Activated CD8-positive, alpha-beta memory T cell treated with anti-CD3 and anti-CD28 coated beads, Interleukin-2, amount 10 ng/mL, durations not matched to agents 7 days and 5 days (primary cell): Measurements from ENCODE around the gene GPR173. TPM values are rescaled to one million over a fixed set of nuclear protein-coding genes. Genes with fewer than 3 reads are reported as not detected.

Experiments
- ATAC-seq: fragments of 150-1000 bp; cut with Tn5 transposase; one replicate; pipeline ENCODE4 v1.10.0; 2021; ENCODE audit warnings: moderate library complexity
- CTCF ChIA-PET: fragments of 350-600 bp; sonication (Branson Sonifier 250); formaldehyde crosslinking; loops from one replicate; lab custom pipeline; 2021; ENCODE audit warnings: antibody characterized with exemption; lab: Charles Lee
- DNase-seq: peaks from one replicate; pipeline ENCODE4 v3.0.0-alpha.2; 2020
- H3K27ac Mint-ChIP-seq: one replicate; pipeline ENCODE4 v1.8.0; 2021; ENCODE audit warnings: mild to moderate bottlenecking, mixed read lengths
- H3K27me3 Mint-ChIP-seq: one replicate; pipeline ENCODE4 v1.8.0; 2021; ENCODE audit warnings: mixed read lengths
- H3K36me3 Mint-ChIP-seq: one replicate; pipeline ENCODE4 v1.8.0; 2021; ENCODE audit warnings: mild to moderate bottlenecking, mixed read lengths
- H3K4me1 Mint-ChIP-seq: one replicate; pipeline ENCODE4 v1.8.0; 2021; ENCODE audit warnings: mixed read lengths
- H3K4me3 Mint-ChIP-seq: one replicate; pipeline ENCODE4 v1.8.0; 2021; ENCODE audit warnings: mild to moderate bottlenecking, moderate library complexity, mixed read lengths
- H3K9me3 Mint-ChIP-seq: one replicate; pipeline ENCODE4 v1.8.0; 2022; ENCODE audit warnings: low read depth, mixed read lengths
- total RNA-seq, 2 experiments: library from RNA; stranded (reverse); gene quantifications; one replicate each; pipeline ENCODE4 v1.2.3, GENCODE V29; 2021

The GPR173 gene, protein sequence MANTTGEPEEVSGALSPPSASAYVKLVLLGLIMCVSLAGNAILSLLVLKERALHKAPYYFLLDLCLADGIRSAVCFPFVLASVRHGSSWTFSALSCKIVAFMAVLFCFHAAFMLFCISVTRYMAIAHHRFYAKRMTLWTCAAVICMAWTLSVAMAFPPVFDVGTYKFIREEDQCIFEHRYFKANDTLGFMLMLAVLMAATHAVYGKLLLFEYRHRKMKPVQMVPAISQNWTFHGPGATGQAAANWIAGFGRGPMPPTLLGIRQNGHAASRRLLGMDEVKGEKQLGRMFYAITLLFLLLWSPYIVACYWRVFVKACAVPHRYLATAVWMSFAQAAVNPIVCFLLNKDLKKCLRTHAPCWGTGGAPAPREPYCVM
- total RNA-seq: under 1 TPM in 1 of 2 experiments, not detected in 1; 0.20 TPM

DNA sequence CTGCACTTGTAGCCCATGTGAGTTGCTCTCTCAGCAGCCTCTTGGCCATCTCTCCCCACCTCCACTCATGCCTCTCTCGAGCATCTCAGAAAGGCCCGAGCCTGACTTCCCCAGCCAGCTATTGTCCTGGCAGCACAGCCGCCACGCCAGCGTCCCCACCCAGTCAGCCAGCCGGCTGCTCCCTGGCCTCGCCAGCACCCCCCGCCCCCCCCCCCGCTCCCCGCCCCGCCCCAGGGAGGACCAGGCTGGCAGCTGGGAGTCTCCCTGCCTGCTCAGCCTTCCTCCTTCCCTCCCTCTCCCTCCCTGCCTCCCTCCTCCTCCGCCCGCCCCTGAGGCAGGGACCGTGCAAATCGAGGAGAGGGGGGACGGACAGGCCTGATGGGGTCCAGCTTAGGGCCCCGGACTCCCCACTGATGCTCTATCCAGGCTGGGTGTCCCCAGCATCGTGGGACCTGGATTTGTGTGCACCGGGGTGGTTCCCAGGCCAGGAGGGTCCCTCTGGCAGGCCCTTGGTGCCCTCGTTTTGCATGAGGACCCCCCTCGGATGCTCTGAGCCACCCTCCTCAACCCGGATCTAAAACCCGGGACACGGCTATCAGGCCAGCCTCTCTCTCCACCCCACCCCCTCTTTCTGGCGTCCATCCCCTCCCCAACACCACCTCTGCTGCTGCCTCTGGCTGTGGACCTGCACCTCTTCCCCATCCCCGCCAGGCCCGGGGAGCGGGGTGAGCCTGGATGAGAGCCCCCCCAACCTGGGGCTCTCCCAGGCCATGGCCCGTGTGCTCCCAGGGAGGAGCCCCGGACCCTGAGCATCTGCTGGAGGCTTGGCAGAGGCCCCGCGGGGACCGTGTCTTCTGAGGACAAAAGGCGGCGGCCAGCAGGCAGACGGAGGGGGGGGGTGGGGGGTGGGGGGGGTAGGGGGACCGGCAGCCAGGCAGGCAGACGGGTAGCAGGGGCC lies at the start of gene GPR173:
Gene GPR173 (plus strand): TSS at position 621 of the 958 bp plus-strand sequence. CDS start 27,833 bp downstream, outside the sequence.
- Mint-ChIP-seq H3K36me3 (no peaks in the 10 kb centered on the region), H3K27me3 (peaks cover 6% of the 10 kb centered on the region), H3K9me3 (no peaks in the 10 kb centered on the region), H3K4me1 (no peaks in the 10 kb centered on the region), H3K27ac (no peak within 1 kb of the TSS), H3K4me3 (no peak within 1 kb of the TSS)
- ATAC-seq: no peak
- CTCF ChIA-PET: no interaction called here
- no peak for DNase-seq

DNA sequence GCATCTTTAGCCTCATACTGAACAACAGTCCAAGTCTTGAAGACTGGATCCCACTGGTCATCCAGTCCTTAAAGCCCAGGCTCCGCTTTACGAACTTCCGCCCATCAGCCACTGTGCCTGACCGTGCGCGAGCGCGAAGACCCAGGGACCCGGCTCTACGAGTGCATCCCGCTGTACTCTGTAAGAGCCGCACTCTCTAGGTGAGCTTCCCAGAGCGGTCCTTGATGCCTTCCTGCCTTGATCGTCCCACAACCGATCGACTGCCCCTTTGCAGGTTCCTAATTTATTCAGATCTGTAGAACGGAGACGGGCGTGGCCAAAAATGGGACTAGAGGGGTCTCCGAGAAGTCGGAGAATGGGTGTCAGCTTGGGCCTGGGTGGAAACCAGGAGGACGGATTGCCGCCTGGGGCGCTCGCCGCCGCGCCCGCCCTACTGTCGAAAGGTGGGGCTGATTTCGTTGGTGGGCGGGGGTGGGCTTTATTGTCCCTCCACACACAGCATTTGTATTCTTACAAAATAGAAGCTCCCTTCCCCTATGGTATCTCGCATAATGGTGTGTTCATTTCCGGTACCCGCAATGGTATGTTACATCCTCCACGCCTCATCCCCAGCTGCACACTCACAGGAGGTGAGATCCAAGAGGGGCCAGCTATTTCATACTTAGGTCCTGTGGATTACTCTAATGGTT lies 48.0 kb upstream of the GPR173 start:
- H3K36me3 Mint-ChIP-seq: no peaks in the 10 kb centered on the region
- ATAC-seq (no peak), DNase-seq (no peak)
- H3K4me3 Mint-ChIP-seq: no peak overlapping the region
- H3K4me1 Mint-ChIP-seq: peaks cover 10% of the 10 kb centered on the region
- no peak overlapping the region for H3K27ac Mint-ChIP-seq
- CTCF ChIA-PET: interaction anchor here (0.8 kb wide), 1 partner anchor 11 kb away, joined by 5 read pairs; no protein-coding TSS in a partner anchor
- H3K9me3 Mint-ChIP-seq: no peaks in the 10 kb centered on the region
- peaks cover 21% of the 10 kb centered on the region for H3K27me3 Mint-ChIP-seq

DNA sequence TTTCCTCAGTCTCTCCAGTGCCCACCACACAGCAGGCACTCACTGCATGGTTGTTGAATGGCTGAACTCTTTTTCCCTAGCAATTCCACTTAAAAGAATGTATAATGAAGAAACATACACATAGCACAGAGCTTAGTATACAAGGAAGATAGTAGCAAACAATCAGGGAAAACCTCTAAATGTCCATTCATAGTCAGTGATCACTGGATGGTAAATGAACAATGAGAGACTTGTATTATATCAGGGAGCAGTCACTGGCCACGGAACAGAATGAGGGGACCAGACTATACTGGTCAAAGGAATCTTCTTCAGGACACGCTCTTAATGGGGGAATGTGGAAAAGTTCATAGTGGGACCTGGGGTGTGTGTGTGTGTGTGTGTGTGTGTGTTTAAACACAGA lies 46.6 kb upstream of the GPR173 start:
- Mint-ChIP-seq H3K9me3 (no peaks in the 10 kb centered on the region), H3K36me3 (no peaks in the 10 kb centered on the region), H3K4me3 (no peak overlapping the region), H3K27me3 (peaks cover 21% of the 10 kb centered on the region), H3K27ac (no peak overlapping the region), H3K4me1 (peaks cover 2% of the 10 kb centered on the region)
- no peak for DNase-seq
- CTCF ChIA-PET: interaction anchor here (0.6 kb wide), 1 partner anchor 45 kb away, joined by 3 read pairs; no protein-coding TSS in a partner anchor
- no peak for ATAC-seq

DNA sequence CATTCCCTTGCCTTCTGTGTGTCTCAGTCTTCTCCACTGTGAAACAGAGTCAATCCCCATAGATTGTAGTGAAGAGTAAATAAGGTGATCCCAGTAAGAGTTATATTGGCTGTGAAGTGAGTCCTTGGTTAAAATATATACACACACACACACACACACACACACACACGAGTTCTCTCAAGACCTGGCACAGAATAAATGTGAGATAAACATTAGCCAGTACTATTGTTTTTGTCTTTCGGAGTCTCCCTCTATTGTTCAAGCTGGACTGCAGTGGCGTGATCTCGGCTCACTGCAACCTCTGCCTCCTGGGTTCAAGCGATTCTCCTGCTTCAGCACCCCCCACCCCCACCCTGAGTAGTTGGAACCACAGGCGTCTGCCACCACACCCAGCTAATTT lies 45.5 kb upstream of the GPR173 start:
- peaks cover 21% of the 10 kb centered on the region for H3K27me3 Mint-ChIP-seq
- peaks cover 2% of the 10 kb centered on the region for H3K4me1 Mint-ChIP-seq
- CTCF ChIA-PET: no interaction called here
- ATAC-seq: no peak
- DNase-seq: no peak
- no peak overlapping the region for H3K27ac Mint-ChIP-seq
- no peak overlapping the region for H3K4me3 Mint-ChIP-seq
- H3K9me3 Mint-ChIP-seq: no peaks in the 10 kb centered on the region
- no peaks in the 10 kb centered on the region for H3K36me3 Mint-ChIP-seq

DNA sequence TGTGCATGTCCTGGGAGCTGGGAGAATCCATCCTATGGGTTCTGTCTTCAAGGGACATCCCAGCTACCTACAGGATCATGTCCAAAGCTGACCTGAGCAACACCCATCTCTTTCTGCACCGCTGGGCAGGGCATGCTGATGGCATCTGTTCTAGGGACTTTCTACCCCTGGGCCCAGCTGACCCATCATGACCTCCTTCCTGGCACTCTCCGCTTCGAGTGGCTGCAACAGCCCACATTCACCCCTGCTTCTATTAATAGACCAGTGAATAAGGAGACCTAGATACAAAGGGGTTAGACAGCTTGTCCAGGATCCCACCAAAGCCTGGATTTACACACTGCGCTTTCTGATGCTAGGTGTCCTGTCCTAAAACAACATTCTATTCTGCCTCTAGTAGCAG lies 44.6 kb upstream of the GPR173 start:
- Mint-ChIP-seq H3K9me3 (no peaks in the 10 kb centered on the region), H3K4me1 (peaks cover 2% of the 10 kb centered on the region), H3K27me3 (peaks cover 25% of the 10 kb centered on the region), H3K27ac (no peak overlapping the region), H3K36me3 (no peaks in the 10 kb centered on the region), H3K4me3 (no peak overlapping the region)
- CTCF ChIA-PET: interaction anchor here (0.8 kb wide), 1 partner anchor 15 kb away, joined by 3 read pairs; no protein-coding TSS in a partner anchor
- DNase-seq (no peak), ATAC-seq (no peak)

DNA sequence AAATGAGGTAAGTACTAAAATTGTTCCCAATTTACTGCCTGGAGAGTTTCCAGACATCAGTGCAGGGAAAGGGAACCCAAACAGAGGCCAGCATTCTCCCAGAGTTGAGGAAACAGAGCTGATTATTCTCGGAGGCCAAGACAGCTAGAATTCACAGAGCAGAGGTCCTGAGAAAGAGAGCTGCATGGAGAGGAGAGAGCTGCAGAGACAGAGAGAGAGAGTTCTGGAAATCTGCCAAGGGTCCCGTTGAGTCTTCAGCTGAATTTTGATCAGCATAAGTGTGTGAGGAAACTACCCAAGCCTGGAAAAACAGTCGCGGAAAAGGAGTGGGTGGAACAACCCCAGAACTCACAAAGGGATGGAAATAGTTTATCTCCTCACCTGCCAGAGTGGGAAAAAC lies 43.8 kb upstream of the GPR173 start:
- no peak overlapping the region for H3K4me3 Mint-ChIP-seq
- no peaks in the 10 kb centered on the region for H3K36me3 Mint-ChIP-seq
- CTCF ChIA-PET: interaction anchor here (0.8 kb wide), 1 partner anchor 16 kb away, joined by 3 read pairs; no protein-coding TSS in a partner anchor
- peaks cover 25% of the 10 kb centered on the region for H3K27me3 Mint-ChIP-seq
- H3K9me3 Mint-ChIP-seq: no peaks in the 10 kb centered on the region
- peaks cover 2% of the 10 kb centered on the region for H3K4me1 Mint-ChIP-seq
- H3K27ac Mint-ChIP-seq: no peak overlapping the region
- DNase-seq (no peak), ATAC-seq (no peak)

DNA sequence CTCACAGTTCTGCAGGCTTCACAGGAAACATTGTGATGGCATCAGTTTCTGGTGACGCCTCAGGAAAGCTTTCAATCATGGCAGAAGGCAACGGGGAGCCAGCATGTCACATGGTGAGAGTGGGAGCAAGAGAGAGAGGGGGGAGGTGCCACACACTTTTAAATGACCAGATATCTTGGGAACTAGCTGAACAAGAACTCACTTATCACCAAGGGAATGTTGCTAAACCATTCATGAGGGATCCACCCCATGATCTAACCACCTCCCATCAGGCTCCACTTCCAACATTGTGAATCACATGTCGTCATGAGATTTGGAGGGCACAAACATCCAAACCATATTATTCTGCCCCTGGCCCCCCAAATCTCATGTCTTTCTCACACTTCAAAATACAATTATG lies 43.3 kb upstream of the GPR173 start:
- CTCF ChIA-PET: no interaction called here
- ATAC-seq: no peak
- Mint-ChIP-seq H3K27ac (no peak overlapping the region), H3K4me3 (no peak overlapping the region), H3K36me3 (no peaks in the 10 kb centered on the region), H3K27me3 (peaks cover 25% of the 10 kb centered on the region), H3K9me3 (no peaks in the 10 kb centered on the region), H3K4me1 (peaks cover 2% of the 10 kb centered on the region)
- no peak for DNase-seq

DNA sequence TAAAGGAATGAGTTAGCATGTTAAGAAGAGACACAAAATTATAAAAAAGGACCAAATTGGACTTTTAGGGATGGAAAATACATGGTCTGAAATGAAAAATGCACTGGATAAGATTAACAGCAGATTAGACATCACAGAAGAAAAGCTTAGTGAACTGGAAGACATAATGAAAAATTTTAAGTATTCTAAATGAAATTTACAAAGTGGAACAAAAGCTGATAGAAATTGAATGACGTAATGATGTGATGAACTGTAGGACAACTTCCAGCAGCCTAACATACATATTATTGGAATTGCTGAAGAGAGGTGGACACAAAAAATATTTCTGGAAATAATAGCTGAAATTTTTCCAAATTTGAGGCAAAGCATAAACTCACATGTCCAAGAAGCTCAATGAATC lies 39.6 kb upstream of the GPR173 start:
- CTCF ChIA-PET: no interaction called here
- H3K27me3 Mint-ChIP-seq: peaks cover 13% of the 10 kb centered on the region

DNA sequence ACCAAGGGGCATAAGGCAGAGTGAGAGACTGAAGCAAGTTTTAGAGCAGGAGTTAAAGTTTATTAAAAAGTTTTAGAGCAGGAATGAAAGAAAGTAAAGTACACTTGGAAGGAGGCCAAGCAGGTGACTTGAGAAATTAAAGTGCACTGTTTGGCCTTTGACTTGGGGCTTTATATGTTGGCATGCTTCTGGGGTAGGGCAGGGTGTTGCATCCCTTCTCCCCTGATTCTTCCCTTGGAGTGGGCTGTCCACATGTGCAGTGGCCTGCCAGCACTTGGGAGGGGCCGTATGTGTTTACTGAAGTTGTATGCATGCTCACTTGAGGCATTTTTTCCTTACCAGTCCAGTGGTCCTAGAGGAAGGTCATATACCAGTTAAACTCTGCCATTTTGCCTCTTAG lies 35.3 kb upstream of the GPR173 start:
- DNase-seq: no peak
- Mint-ChIP-seq H3K4me3 (no peak overlapping the region), H3K9me3 (no peaks in the 10 kb centered on the region), H3K4me1 (no peaks in the 10 kb centered on the region), H3K27me3 (peaks cover 4% of the 10 kb centered on the region), H3K27ac (no peak overlapping the region), H3K36me3 (no peaks in the 10 kb centered on the region)
- CTCF ChIA-PET: no interaction called here
- no peak for ATAC-seq

More for the DNA sequence above, 39.6 kb upstream of the GPR173 start:
- Mint-ChIP-seq H3K4me3 (no peak overlapping the region), H3K27ac (no peak overlapping the region), H3K36me3 (no peaks in the 10 kb centered on the region), H3K9me3 (no peaks in the 10 kb centered on the region), H3K4me1 (no peaks in the 10 kb centered on the region)
- ATAC-seq (no peak), DNase-seq (no peak)

DNA sequence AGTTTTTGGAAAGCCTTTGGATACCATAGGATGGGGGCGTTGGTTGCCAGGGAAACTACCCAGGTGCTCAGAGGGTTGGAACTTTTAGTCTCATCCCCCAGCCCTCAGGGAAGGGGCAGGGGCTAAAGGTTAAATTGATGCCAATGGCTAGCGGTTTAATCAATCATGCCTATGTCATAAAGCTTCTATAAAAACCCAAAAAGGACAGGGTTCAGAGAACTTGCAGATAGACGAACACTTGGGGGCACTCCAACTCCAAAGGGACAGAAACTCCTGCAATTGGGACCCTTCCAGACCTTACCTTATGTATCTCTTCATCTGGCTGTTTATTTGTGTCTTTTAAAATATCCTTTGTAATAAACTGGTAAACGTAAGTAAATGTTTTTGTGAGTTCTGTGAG lies 30.0 kb upstream of the GPR173 start:
- Mint-ChIP-seq H3K4me1 (no peaks in the 10 kb centered on the region), H3K27ac (no peak overlapping the region), H3K9me3 (no peaks in the 10 kb centered on the region), H3K36me3 (no peaks in the 10 kb centered on the region), H3K4me3 (no peak overlapping the region), H3K27me3 (peaks cover 4% of the 10 kb centered on the region)
- ATAC-seq (no peak), DNase-seq (no peak)
- CTCF ChIA-PET: no interaction called here

DNA sequence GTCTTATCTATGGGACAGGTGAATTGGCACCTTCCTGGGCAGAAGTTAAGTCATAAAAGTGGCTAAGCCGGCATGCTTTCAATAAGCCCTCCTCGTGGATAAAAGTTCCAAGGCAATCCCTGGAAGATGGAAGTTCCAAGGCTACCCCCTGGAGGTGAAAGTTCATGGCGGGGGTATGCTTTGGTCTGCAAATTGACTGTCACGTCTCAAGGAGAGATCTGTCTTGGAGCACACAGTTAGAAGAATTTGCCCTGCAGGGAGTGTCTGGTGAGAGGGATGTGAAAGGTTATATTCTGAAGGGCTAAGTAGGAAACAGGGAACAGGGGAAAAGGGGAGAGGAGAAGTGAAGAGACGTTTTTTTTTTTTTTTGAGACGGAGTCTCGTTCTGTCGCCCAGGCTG lies 26.2 kb upstream of the GPR173 start:
- H3K27me3 Mint-ChIP-seq: peaks cover 4% of the 10 kb centered on the region
- no peaks in the 10 kb centered on the region for H3K9me3 Mint-ChIP-seq
- no peaks in the 10 kb centered on the region for H3K36me3 Mint-ChIP-seq
- H3K4me3 Mint-ChIP-seq: no peak overlapping the region
- no peaks in the 10 kb centered on the region for H3K4me1 Mint-ChIP-seq
- DNase-seq (no peak), ATAC-seq (no peak)
- CTCF ChIA-PET: no interaction called here
- H3K27ac Mint-ChIP-seq: no peak overlapping the region

DNA sequence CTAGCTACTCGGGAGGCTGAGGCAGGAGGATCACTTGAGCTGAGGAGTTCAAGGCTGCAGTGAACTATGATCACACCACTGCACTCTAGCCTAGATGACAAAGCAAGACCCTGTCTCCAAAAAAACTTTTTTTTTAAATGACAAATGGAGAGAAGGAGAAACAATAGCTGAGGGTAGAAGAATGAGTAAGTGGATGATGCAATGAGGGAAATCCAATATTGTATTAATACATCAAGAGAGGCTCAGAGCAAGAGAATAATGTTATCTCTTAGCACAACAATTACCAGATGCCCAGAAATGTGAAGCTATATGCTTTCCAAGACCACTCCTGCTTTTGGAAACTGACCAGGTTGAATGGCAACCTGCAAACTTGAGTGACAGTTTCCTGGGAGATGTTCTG lies 19.9 kb upstream of the GPR173 start:
- Mint-ChIP-seq H3K27ac (no peak overlapping the region), H3K4me1 (no peaks in the 10 kb centered on the region), H3K27me3 (peaks cover 6% of the 10 kb centered on the region), H3K36me3 (no peaks in the 10 kb centered on the region), H3K4me3 (no peak overlapping the region), H3K9me3 (no peaks in the 10 kb centered on the region)
- DNase-seq (no peak), ATAC-seq (no peak)
- CTCF ChIA-PET: no interaction called here

DNA sequence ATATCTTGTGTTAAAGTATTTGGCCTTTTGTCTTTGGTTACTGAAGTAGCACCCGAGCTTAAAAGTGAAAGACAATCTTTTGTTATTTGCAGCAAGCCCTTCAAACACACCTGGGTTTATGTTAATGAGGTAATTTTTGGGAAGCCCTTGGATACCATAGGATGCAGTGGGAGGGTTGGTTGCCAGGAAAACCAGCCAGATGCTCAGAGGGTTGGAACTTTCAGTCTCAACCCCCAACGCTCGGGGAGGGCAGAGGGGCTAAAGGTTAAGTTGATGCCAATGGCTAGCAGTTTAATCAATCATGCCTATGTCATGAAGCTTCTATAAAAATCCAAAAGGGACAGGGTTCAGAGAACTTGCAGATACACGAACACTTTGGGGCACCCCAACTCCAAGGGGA lies 17.2 kb upstream of the GPR173 start:
- DNase-seq (no peak), ATAC-seq (no peak)
- CTCF ChIA-PET: no interaction called here

More for the DNA sequence above, 17.2 kb upstream of the GPR173 start:
- no peaks in the 10 kb centered on the region for H3K9me3 Mint-ChIP-seq
- no peaks in the 10 kb centered on the region for H3K4me1 Mint-ChIP-seq
- H3K27ac Mint-ChIP-seq: no peak overlapping the region
- H3K27me3 Mint-ChIP-seq: peaks cover 6% of the 10 kb centered on the region
- H3K36me3 Mint-ChIP-seq: no peaks in the 10 kb centered on the region
- no peak overlapping the region for H3K4me3 Mint-ChIP-seq
